Activated CD4-positive, alpha-beta T cell treated with anti-CD3 and anti-CD28 coated beads, Interleukin-2, amount 50 U/mL, for 16 hours (primary cell): ENCODE results near the gene SLA2.
"Not testable (repeated sequence)": the region's sequence is repeated elsewhere in the genome, so short reads cannot be mapped to it uniquely, and the experiment has no call there.

Experiments
- DNase-seq: peaks from one replicate; pipeline ENCODE4 v3.0.0-alpha.2; 2020

SLA2 gene

GRCh38 chr20:36572701-36573102 lies 73.3 kb downstream of the SLA2 start:
- DNase-seq = peak; percentile 56

- DNase-seq = no peak
These were observed 74.2 kb downstream of the SLA2 start for GRCh38 chr20:36571564-36572504.

- no peak for DNase-seq
These were observed 76.1 kb downstream of the SLA2 start for GRCh38 chr20:36569847-36570429.

- no peak for DNase-seq
These were observed 80.5 kb downstream of the SLA2 start for GRCh38 chr20:36565520-36565919.

- not testable (repeated sequence) for DNase-seq
These were observed 81.3 kb downstream of the SLA2 start for GRCh38 chr20:36564726-36565121.

GRCh38 chr20:36564078-36564725 lies 81.8 kb downstream of the SLA2 start:
- not testable (repeated sequence) for DNase-seq

- DNase-seq = no peak
These were observed 82.6 kb downstream of the SLA2 start for GRCh38 chr20:36563374-36563773.

GRCh38 chr20:36562724-36563123 lies 83.3 kb downstream of the SLA2 start:
- no peak for DNase-seq
